ENCODE measurements around the gene CHCHD6.

The CHCHD6 gene

GRCh38 chr3:127003601-127004280 is 299.7 kb downstream of the CHCHD6 start:
- DNase-seq (ENCODE audit: low spot score) = no peak

GRCh38 chr3:127004641-127005397 is 300.8 kb downstream of the CHCHD6 start:
- no peak for DNase-seq (ENCODE audit: low spot score)

- no peak for DNase-seq (ENCODE audit: low spot score)
Observed at GRCh38 chr3:127005864-127006500, 301.9 kb downstream of the CHCHD6 start.

GRCh38 chr3:127006781-127007436 is 302.9 kb downstream of the CHCHD6 start:
- DNase-seq (ENCODE audit: low spot score) = no peak

- DNase-seq (ENCODE audit: low spot score) = no peak
Observed at GRCh38 chr3:127008236-127008635, 304.2 kb downstream of the CHCHD6 start.

GRCh38 chr3:127009531-127009930 is 305.5 kb downstream of the CHCHD6 start:
- no peak for DNase-seq (ENCODE audit: low spot score)
